OCI-LY7 (cell line): ENCODE results near the gene DNAJC6. TPM values are rescaled to one million over a fixed set of nuclear protein-coding genes. Genes with fewer than 3 reads are reported as not detected.

Experiments
- BruUV-seq: library from RNA; stranded (reverse); fragments of 400-500 nt; replicated peaks from 2 replicates; lab custom pipeline; 2021; lab: Mats Ljungman, UMichigan
- CTCF ChIA-PET: fragments of 300-600 bp; sonication (Branson Sonifier 250); formaldehyde crosslinking; loops from one replicate; lab custom pipeline; 2022; ENCODE audit warnings: antibody characterized with exemption; ENCODE audit not compliant: unreplicated experiment; lab: Charles Lee
- POLR2A ChIA-PET: fragments of 300-600 bp; sonication (Branson Sonifier 250); formaldehyde crosslinking; loops from one replicate; lab custom pipeline; 2022; ENCODE audit warnings: antibody characterized with exemption; lab: Charles Lee
- DNase-seq: peaks from one replicate; pipeline ENCODE4 v3.0.0-alpha.2; 2015; ENCODE audit warnings: low spot score
- H2AFZ ChIP-seq: fragments of 200-600 bp; sonication (generic), shearing (Covaris generic); 2 replicates; pipeline ENCODE4 v1.6.1; 2014; ENCODE audit warnings: mild to moderate bottlenecking, antibody characterized with exemption, low read length, moderate library complexity
- H3K27ac ChIP-seq: fragments of 200-600 bp; sonication (generic); 2 replicates; pipeline ENCODE4 v1.5.1; 2014; ENCODE audit warnings: mixed run types, low read depth, mild to moderate bottlenecking, moderate library complexity, low read length, inconsistent platforms; ENCODE audit not compliant: poor library complexity, severe bottlenecking
- H3K36me3 ChIP-seq: fragments of 200-600 bp; sonication (generic); 2 replicates; pipeline ENCODE4 v1.6.1; 2014; ENCODE audit warnings: mild to moderate bottlenecking, antibody characterized with exemption, low read length, moderate library complexity, mixed read lengths; ENCODE audit not compliant: insufficient read depth
- H3K4me1 ChIP-seq: fragments of 200-600 bp; sonication (generic); 2 replicates; pipeline ENCODE4 v1.5.1; 2014; ENCODE audit warnings: mild to moderate bottlenecking, low read length; ENCODE audit not compliant: insufficient read depth, poor library complexity, severe bottlenecking
- H3K4me2 ChIP-seq: fragments of 200-600 bp; sonication (generic); 2 replicates; pipeline ENCODE4 v1.6.1; 2014; ENCODE audit warnings: mild to moderate bottlenecking, low read length
- H3K4me3 ChIP-seq: fragments of 200-600 bp; sonication (generic); 2 replicates; pipeline ENCODE4 v1.5.1; 2014; ENCODE audit warnings: mild to moderate bottlenecking, low read depth, low read length; ENCODE audit not compliant: poor library complexity, severe bottlenecking
- H3K79me2 ChIP-seq: fragments of 200-600 bp; sonication (generic); 2 replicates; pipeline ENCODE4 v1.6.1; 2016; ENCODE audit warnings: low read depth, mild to moderate bottlenecking, low read length, moderate library complexity, mixed read lengths; ENCODE audit not compliant: insufficient read depth
- H3K9me2 ChIP-seq: fragments of 200-600 bp; sonication (generic); 2 replicates; pipeline ENCODE4 v1.6.1; 2016; ENCODE audit warnings: mild to moderate bottlenecking, low read length, mixed read lengths; ENCODE audit not compliant: insufficient read depth
- H3K9me3 ChIP-seq: fragments of 200-600 bp; sonication (generic); 2 replicates; pipeline ENCODE4 v1.6.1; 2014; ENCODE audit warnings: mild to moderate bottlenecking, mixed run types, low read length, mixed read lengths
- H4K20me1 ChIP-seq: fragments of 200-600 bp; sonication (generic); 2 replicates; pipeline ENCODE4 v1.6.1; 2014; ENCODE audit warnings: mild to moderate bottlenecking, antibody characterized with exemption, low read length, moderate library complexity, mixed read lengths; ENCODE audit not compliant: insufficient read depth
- CTCF ChIP-seq: fragments of 200-600 bp; sonication (generic); conservative IDR thresholded peaks from 2 replicates; pipeline ENCODE4 v1.5.1; 2014; ENCODE audit warnings: mild to moderate bottlenecking, antibody characterized with exemption, low read length, moderate library complexity, mixed read lengths
- EZH2phosphoT487 ChIP-seq: fragments of 200-600 bp; sonication (generic); IDR thresholded peaks from 2 replicates; pipeline ENCODE4 v1.6.1; 2018; ENCODE audit warnings: low read depth, borderline replicate concordance, mild to moderate bottlenecking, mixed run types, antibody characterized with exemption, low read length, moderate library complexity, mixed read lengths
- intact Hi-C: fragments of 100-400 bp; cut with micrococcal nuclease; formaldehyde crosslinking; loops from one replicate; pipeline ENCODE4 v1.10.0; 2022; ENCODE audit not compliant: unreplicated experiment
- total RNA-seq, 2 experiments: library from RNA; depleted of rRNA in 1 of 2; stranded (reverse); fragments of >200 nt in 1 of 2; shearing (Covaris generic) in 1 of 2; gene quantifications; 2 replicates each; pipeline ENCODE4 v1.2.3, GENCODE V29; 2014 to 2022

DNAJC6 gene
- total RNA-seq, 2 experiments from 2014 or later = 6.6 to 10.2 TPM

GRCh38 chr1:65310078-65310587 lies 790 bp downstream of the DNAJC6 start:
- Histone ChIP-seq H3K36me3 (no peaks in the 10 kb centered on the region), H3K9me3 (no peaks in the 10 kb centered on the region), H3K4me2 (no peak overlapping the region), H3K4me1 (no peaks in the 10 kb centered on the region), H2AFZ (no peak overlapping the region), H4K20me1 (peaks cover 5% of the 10 kb centered on the region), H3K4me3 (no peak overlapping the region), H3K9me2 (no peaks in the 10 kb centered on the region), H3K79me2 (no peaks in the 10 kb centered on the region), H3K27ac (no peak overlapping the region)
- POLR2A ChIA-PET = interaction anchor here (0.9 kb wide), 2 partner anchors 13 to 122 kb away, joined by 3 to 6 read pairs; no protein-coding TSS in a partner anchor
- CTCF ChIA-PET = no interaction called here
- intact Hi-C loops = loop anchor here (5.0 kb wide), 1 partner anchor 58 kb away; no protein-coding TSS in a partner anchor
- TF ChIP-seq CTCF = no peak
- TF ChIP-seq EZH2phosphoT487 = no peak
- no peak for DNase-seq
- no TSS peak for BruUV-seq

GRCh38 chr1:65311760-65312159 lies 2.4 kb downstream of the DNAJC6 start:
- no TSS peak for BruUV-seq
- Histone ChIP-seq H2AFZ (no peak overlapping the region), H3K4me3 (no peak overlapping the region), H3K27ac (no peak overlapping the region), H3K9me3 (no peaks in the 10 kb centered on the region), H3K4me2 (no peak overlapping the region), H3K9me2 (no peaks in the 10 kb centered on the region), H3K36me3 (no peaks in the 10 kb centered on the region), H3K79me2 (no peaks in the 10 kb centered on the region), H4K20me1 (peaks cover 5% of the 10 kb centered on the region), H3K4me1 (no peaks in the 10 kb centered on the region)
- POLR2A ChIA-PET = interaction anchor here (0.6 kb wide), 1 partner anchor 49 kb away, joined by 3 read pairs; no protein-coding TSS in a partner anchor
- intact Hi-C loops = loop anchor here (5.0 kb wide), 1 partner anchor 59 kb away; no protein-coding TSS in a partner anchor
- TF ChIP-seq EZH2phosphoT487 = no peak
- TF ChIP-seq CTCF = peak; percentile 27; the same call in 1 of the 2 replicates
- CTCF ChIA-PET = no interaction called here
- DNase-seq = no peak

GRCh38 chr1:65316233-65316632 lies 6.9 kb downstream of the DNAJC6 start:
- Histone ChIP-seq H3K9me2 (no peaks in the 10 kb centered on the region), H3K79me2 (no peaks in the 10 kb centered on the region), H2AFZ (no peak overlapping the region), H4K20me1 (no peaks in the 10 kb centered on the region; the same call in 1 of the 2 replicates), H3K9me3 (no peaks in the 10 kb centered on the region), H3K27ac (no peak overlapping the region), H3K4me2 (no peak overlapping the region), H3K36me3 (no peaks in the 10 kb centered on the region), H3K4me1 (no peaks in the 10 kb centered on the region), H3K4me3 (no peak overlapping the region)
- POLR2A ChIA-PET = interaction anchor here (0.7 kb wide), 1 partner anchor 23 kb away, joined by 3 read pairs; no protein-coding TSS in a partner anchor
- CTCF ChIA-PET = no interaction called here
- no peak for TF ChIP-seq EZH2phosphoT487
- no peak for TF ChIP-seq CTCF
- no TSS peak for BruUV-seq
- intact Hi-C loops = no loop called here
- no peak for DNase-seq
